Measurements from ENCODE around the gene BZW1. TPM values are rescaled to one million over a fixed set of nuclear protein-coding genes. Genes with fewer than 3 reads are reported as not detected.

BZW1 gene
- total RNA-seq, 1 experiment from 2014 or later = 322 TPM

DNA sequence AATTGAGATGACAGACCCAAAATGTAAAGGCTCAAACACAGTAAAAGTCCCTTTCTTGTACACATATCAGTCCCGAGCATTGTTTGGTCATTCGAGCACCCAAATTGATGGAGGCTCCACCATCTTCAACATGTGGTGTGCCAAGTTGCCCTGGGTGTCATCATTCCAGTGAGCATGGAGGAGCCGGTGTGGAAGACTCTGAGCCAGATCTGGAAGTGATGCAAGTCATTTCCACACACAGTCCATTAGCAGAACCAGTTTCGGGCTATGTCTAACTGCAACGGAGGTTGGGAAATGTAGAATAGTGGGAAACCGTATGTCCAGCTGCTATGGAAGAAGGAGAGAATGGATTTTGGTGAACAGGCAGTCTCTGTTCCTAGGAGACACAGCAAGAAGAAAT lies 40.9 kb upstream of the BZW1 start:
- peaks cover 13% of the 10 kb centered on the region for H3K4me1 Mint-ChIP-seq (ENCODE audit: low read depth, unreplicated experiment)
- Histone ChIP-seq H3K4me1 (peaks cover 6% of the 10 kb centered on the region), H3K4me3 (ENCODE audit: low read depth, low read length) (no peak overlapping the region), H3K27me3 (replicated peaks; ENCODE audit: control insufficient read depth, insufficient read depth, low read length) (no peaks in the 10 kb centered on the region), H3K36me3 (ENCODE audit: control insufficient read depth, insufficient read depth, low read length) (no peaks in the 10 kb centered on the region), H3K9me3 (0 out of 2 replicates have a peak, but pooled peaks cover 3% of the 10 kb centered on the region)
- no TSS peak for BruUV-seq (replicated peaks)
- CTCF ChIA-PET = no interaction called here
- H3K27me3 Mint-ChIP-seq (ENCODE audit: insufficient read depth, unreplicated experiment) = no peaks in the 10 kb centered on the region
- no peak for DNase-seq
- no peak overlapping the region for H3K4me3 Mint-ChIP-seq (ENCODE audit: unreplicated experiment)
- no peak overlapping the region for H3K27ac Mint-ChIP-seq (ENCODE audit: unreplicated experiment)
- intact Hi-C loops (cut with micrococcal nuclease; ENCODE audit: unreplicated experiment) = no loop called here
- POLR2A ChIA-PET = no interaction called here
- TF ChIP-seq, protein P1, sequence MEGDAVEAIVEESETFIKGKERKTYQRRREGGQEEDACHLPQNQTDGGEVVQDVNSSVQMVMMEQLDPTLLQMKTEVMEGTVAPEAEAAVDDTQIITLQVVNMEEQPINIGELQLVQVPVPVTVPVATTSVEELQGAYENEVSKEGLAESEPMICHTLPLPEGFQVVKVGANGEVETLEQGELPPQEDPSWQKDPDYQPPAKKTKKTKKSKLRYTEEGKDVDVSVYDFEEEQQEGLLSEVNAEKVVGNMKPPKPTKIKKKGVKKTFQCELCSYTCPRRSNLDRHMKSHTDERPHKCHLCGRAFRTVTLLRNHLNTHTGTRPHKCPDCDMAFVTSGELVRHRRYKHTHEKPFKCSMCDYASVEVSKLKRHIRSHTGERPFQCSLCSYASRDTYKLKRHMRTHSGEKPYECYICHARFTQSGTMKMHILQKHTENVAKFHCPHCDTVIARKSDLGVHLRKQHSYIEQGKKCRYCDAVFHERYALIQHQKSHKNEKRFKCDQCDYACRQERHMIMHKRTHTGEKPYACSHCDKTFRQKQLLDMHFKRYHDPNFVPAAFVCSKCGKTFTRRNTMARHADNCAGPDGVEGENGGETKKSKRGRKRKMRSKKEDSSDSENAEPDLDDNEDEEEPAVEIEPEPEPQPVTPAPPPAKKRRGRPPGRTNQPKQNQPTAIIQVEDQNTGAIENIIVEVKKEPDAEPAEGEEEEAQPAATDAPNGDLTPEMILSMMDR (IDR thresholded peaks at IDR 0.05; ENCODE audit: insufficient read depth in 1 of 2, low read depth in 1 of 2, low read length in 1 of 2, severe bottlenecking in 1 of 2, unreplicated experiment in 1 of 2) = no peak
- peaks cover 20% of the 10 kb centered on the region for H3K9me3 Mint-ChIP-seq (ENCODE audit: unreplicated experiment)
- no peaks in the 10 kb centered on the region for H3K36me3 Mint-ChIP-seq (ENCODE audit: insufficient read depth, unreplicated experiment)

DNA sequence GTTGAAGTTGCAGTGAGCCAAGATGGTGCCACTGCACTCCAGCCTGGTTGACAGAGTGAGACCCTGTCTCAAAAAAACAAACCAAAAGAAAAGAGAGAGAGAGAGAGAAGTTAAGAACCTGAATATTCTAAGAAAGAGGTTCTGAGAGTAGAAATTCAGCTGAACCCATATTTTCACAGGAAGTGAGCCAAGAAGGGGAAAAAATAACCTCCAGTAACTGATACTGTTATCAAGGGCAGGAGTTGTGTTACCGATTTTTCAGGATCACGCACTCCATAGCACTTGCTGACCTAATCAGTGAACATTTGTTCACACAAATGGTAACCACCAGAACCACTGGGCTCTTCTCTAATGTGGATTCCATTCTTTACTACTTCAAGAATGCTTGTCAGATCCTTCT lies 39.1 kb upstream of the BZW1 start:
- no peaks in the 10 kb centered on the region for H3K27me3 ChIP-seq (replicated peaks; ENCODE audit: control insufficient read depth, insufficient read depth, low read length)
- 0 out of 2 replicates have a peak, but pooled peaks cover 3% of the 10 kb centered on the region for H3K9me3 ChIP-seq
- DNase-seq = no peak
- no peak overlapping the region for H3K4me3 ChIP-seq (ENCODE audit: low read depth, low read length)
- peaks cover 14% of the 10 kb centered on the region for H3K4me1 ChIP-seq
- no peak overlapping the region for H3K4me3 Mint-ChIP-seq (ENCODE audit: unreplicated experiment)
- CTCF ChIA-PET = no interaction called here
- H3K36me3 Mint-ChIP-seq (ENCODE audit: insufficient read depth, unreplicated experiment) = no peaks in the 10 kb centered on the region
- intact Hi-C loops (cut with micrococcal nuclease; ENCODE audit: unreplicated experiment) = no loop called here
- H3K36me3 ChIP-seq (ENCODE audit: control insufficient read depth, insufficient read depth, low read length) = no peaks in the 10 kb centered on the region
- TF ChIP-seq, protein P1 (IDR thresholded peaks at IDR 0.05; ENCODE audit: insufficient read depth in 1 of 2, low read depth in 1 of 2, low read length in 1 of 2, severe bottlenecking in 1 of 2, unreplicated experiment in 1 of 2) = no peak
- POLR2A ChIA-PET = no interaction called here
- no peaks in the 10 kb centered on the region for H3K27me3 Mint-ChIP-seq (ENCODE audit: insufficient read depth, unreplicated experiment)
- peaks cover 13% of the 10 kb centered on the region for H3K4me1 Mint-ChIP-seq (ENCODE audit: low read depth, unreplicated experiment)
- H3K27ac Mint-ChIP-seq (ENCODE audit: unreplicated experiment) = no peak overlapping the region
- peaks cover 20% of the 10 kb centered on the region for H3K9me3 Mint-ChIP-seq (ENCODE audit: unreplicated experiment)
- no TSS peak for BruUV-seq (replicated peaks)

DNA sequence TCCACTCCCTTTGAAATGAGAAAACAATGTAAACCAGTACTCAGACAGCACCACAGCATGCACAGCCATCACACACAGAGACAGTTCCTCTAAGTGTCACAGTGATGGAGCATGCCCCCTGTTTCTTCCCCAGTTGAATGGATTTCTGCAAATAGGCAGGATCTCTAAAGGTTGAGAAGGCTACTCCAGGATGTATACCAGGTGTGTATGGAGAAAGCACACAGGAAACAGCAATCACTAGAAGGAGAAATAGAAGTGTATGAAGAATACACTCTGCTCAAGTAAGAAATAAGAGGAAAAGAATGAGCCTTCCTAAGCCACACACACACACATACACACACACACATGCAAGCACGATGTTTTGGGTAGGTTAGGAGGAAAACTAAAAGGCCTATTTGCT lies 38.6 kb upstream of the BZW1 start:
- intact Hi-C loops (cut with micrococcal nuclease; ENCODE audit: unreplicated experiment) = no loop called here
- no peak overlapping the region for H3K27ac Mint-ChIP-seq (ENCODE audit: unreplicated experiment)
- H3K27me3 Mint-ChIP-seq (ENCODE audit: insufficient read depth, unreplicated experiment) = no peaks in the 10 kb centered on the region
- H3K4me1 Mint-ChIP-seq (ENCODE audit: low read depth, unreplicated experiment) = peaks cover 12% of the 10 kb centered on the region
- POLR2A ChIA-PET = no interaction called here
- Histone ChIP-seq H3K27me3 (replicated peaks; ENCODE audit: control insufficient read depth, insufficient read depth, low read length) (no peaks in the 10 kb centered on the region), H3K4me1 (peaks cover 18% of the 10 kb centered on the region), H3K36me3 (ENCODE audit: control insufficient read depth, insufficient read depth, low read length) (no peaks in the 10 kb centered on the region), H3K9me3 (0 out of 2 replicates have a peak, but pooled peaks cover 3% of the 10 kb centered on the region), H3K4me3 (ENCODE audit: low read depth, low read length) (no peak overlapping the region)
- CTCF ChIA-PET = no interaction called here
- H3K9me3 Mint-ChIP-seq (ENCODE audit: unreplicated experiment) = peaks cover 20% of the 10 kb centered on the region
- BruUV-seq (replicated peaks) = no TSS peak
- TF ChIP-seq, protein P1 (IDR thresholded peaks at IDR 0.05; ENCODE audit: insufficient read depth in 1 of 2, low read depth in 1 of 2, low read length in 1 of 2, severe bottlenecking in 1 of 2, unreplicated experiment in 1 of 2) = no peak
- H3K36me3 Mint-ChIP-seq (ENCODE audit: insufficient read depth, unreplicated experiment) = no peaks in the 10 kb centered on the region
- no peak overlapping the region for H3K4me3 Mint-ChIP-seq (ENCODE audit: unreplicated experiment)
- DNase-seq = no peak
